Tongue (tissue), 2 donors: ENCODE measurements around the gene EFCAB8. TPM values are rescaled to one million over a fixed set of nuclear protein-coding genes. Genes with fewer than 3 reads are reported as not detected.
"Not testable (repeated sequence)": the region's sequence is repeated elsewhere in the genome, so short reads cannot be mapped to it uniquely, and the experiment has no call there.

Source experiments
- DNase-seq: peaks from one replicate; pipeline ENCODE4 v3.0.0-alpha.2; 2015
- total RNA-seq: library from RNA; depleted of rRNA; stranded (reverse); fragments of >200 nt; gene quantifications from one replicate; pipeline ENCODE4 v1.2.3, GENCODE V29; 2014

The EFCAB8 gene
- total RNA-seq, 1 donor from 2014 or later, result 2.3 TPM

- no peak for DNase-seq
Measured at GRCh38 chr20:32841174-32841573, 17.5 kb upstream of the EFCAB8 start.

DNA sequence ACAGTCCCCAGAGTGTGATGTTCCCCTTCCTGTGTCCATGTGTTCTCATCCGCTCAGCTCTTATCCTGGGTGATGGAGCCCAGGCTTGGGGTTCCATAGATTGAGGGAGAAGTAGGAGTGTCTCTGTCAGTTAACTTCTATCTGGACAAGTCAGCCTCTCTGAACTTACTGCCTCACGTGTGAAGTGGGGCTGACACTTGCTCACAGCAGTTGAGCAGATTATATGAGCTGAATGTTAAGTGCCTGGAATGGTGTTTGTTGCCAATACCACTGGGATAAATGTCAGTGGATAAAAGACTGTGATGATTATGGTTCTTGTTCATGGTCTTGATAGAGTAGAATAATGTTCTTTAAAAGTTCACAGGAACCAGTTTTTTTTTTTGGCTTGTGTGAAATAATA lies 17.1 kb upstream of the EFCAB8 start:
- no peak for DNase-seq

DNA sequence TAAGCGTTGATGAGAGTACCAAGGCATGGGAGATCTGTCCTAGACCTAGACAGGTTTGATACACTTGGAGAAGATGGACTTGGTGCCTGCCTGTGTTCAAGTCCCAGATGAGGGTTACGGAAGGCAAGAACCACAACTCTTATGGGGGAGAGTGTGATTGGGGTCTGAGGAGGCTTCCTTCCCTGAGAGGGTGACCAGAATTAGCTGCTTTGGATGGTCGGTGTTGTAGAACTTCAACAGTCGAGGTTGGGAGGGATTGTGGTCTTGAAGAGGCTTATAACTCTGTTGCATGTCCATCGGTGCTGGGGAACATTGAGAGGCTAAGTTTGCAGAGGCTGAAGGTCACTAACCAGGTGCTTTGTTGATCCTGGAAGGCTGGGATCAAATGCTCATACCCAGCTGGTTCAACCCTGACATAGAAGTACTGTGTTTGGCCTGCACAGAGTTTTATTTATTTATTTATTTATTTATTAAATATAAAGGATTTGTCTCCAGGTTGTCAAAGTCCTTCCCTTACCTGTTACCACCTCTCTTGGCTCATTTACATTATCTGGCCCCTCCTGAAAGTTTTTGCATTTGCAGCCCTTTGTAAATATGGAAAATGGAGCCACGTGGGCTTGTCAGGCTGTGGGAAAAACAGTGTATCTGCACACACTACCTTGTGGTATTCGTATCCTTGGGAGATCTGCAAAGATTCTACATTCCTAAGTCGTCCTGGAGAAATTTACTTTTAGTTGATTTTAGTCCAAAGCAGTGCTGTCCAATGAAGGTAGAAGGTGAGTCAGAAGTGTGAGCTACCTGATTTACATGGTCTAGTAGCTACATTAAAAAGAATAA lies 15.8 kb upstream of the EFCAB8 start:
- DNase-seq, result no peak

GRCh38 chr20:32845786-32846185 lies 12.9 kb upstream of the EFCAB8 start:
- DNase-seq, result no peak

GRCh38 chr20:32846852-32847251 lies 11.9 kb upstream of the EFCAB8 start:
- no peak for DNase-seq

GRCh38 chr20:32847964-32848363 lies 10.8 kb upstream of the EFCAB8 start:
- DNase-seq, result no peak

GRCh38 chr20:32848846-32849245 lies 9.9 kb upstream of the EFCAB8 start:
- no peak for DNase-seq

DNA sequence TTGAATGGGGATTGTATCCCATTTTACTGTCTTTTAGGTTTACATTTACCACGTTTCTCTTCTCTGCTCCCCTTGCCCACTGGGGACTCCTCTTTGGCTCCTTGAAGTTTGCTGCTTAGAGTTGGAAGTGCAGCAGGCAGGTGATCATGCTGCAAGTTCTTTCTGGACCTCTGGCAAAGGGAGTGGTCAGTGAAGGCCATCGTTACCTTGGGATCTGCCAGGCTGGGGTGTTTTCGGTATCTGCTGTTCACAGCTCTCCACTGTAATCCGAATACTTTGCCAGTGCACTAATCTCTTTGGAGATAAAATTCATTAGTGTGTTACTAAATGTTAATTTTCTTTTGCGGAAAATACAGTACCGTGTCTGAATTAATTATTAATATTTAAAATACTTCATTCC lies 9.1 kb upstream of the EFCAB8 start:
- no peak for DNase-seq

GRCh38 chr20:32855387-32855786 lies 3.3 kb upstream of the EFCAB8 start:
- DNase-seq, result no peak

GRCh38 chr20:32858189-32858588 lies 534 bp upstream of the EFCAB8 start:
- DNase-seq, result no peak

GRCh38 chr20:32861446-32861845 lies 2.7 kb downstream of the EFCAB8 start:
- DNase-seq, result no peak

GRCh38 chr20:32869562-32869961 lies 10.8 kb downstream of the EFCAB8 start:
- no peak for DNase-seq

DNA sequence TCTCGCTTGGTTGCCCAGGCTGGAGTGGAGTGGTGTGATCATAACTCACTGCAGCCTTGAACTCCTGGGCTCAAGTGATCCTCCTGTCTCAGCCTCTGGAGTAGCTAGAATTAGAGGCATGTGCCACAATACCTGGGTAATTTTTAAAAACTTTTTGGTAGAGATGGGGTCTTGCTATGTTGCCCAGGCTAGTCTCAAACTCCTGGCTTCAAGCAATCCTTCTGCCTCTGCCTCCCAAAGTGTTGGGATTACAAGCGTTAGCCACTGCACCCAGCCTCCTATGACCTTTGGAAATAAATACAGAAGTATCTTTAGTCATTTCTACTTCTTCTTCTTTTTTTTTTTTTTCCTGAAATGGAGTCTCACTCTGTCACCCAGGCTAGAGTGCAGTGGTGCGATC lies 11.8 kb downstream of the EFCAB8 start:
- DNase-seq, result not testable (repeated sequence)

DNA sequence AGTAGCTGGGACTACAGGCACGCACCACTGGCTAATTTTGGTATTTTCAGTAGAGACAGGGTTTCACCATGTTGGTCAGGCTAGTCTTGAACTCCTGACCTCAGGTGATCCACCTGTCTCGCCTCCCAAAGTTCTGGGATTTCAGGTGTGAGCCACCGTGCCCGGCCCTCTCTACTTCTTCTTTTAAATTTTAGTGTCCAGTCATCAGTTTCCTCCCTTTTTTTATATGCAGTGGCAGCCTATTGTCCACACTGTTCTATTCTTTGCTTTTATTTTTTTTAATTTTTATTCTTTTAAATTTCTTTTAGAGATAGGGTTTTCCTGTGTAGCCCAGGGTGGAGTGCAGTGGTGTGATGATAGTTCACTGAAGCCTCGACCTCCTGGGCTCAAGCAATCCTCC lies 12.3 kb downstream of the EFCAB8 start:
- no peak for DNase-seq

- DNase-seq, result no peak
Measured at GRCh38 chr20:32871627-32872160, 13.0 kb downstream of the EFCAB8 start.

GRCh38 chr20:32872266-32872665 lies 13.5 kb downstream of the EFCAB8 start:
- no peak for DNase-seq

DNA sequence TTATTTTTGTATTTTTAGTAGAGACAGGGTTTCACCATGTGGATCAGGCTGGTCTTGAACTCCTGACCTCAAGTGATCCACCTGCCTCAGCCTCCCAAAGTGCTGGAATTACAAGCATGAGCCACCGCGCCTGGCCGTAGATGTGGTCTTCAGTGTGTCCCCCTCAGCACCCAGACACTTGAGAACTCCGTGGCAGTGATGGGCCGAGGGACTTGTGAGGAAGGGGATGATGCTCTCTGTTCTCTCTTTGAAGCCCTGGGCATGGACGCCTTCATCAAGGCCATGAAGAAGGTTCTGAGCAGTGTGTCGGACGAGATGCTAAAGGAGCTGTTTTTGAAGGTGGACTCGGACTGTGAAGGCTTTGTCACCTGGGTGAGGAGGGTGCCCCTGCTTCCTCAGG lies 16.9 kb downstream of the EFCAB8 start:
- no peak for DNase-seq

GRCh38 chr20:32877507-32877906 lies 18.8 kb downstream of the EFCAB8 start:
- peak; percentile 89 for DNase-seq

DNA sequence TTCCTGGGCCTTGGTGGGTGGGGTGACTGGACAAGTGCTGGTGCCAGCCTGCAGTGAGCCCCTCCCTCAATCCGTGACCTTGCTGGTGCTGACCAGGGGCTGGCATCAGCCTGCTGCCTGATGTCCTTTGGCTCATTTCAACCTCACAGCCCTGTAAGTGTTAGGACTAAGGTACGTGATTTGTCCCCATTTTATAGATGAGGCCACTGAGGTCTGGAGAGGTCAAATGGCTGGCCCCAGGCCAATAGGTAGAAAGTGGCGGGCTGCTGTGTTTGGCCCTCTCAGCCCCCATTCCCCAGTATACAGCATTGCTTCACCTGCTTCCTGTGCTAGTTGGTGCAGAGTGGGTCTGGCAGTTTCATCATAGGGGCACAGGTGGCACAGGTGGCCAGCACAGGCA lies 20.1 kb downstream of the EFCAB8 start:
- no peak for DNase-seq

GRCh38 chr20:32879538-32879937 lies 20.8 kb downstream of the EFCAB8 start:
- DNase-seq, result no peak

DNA sequence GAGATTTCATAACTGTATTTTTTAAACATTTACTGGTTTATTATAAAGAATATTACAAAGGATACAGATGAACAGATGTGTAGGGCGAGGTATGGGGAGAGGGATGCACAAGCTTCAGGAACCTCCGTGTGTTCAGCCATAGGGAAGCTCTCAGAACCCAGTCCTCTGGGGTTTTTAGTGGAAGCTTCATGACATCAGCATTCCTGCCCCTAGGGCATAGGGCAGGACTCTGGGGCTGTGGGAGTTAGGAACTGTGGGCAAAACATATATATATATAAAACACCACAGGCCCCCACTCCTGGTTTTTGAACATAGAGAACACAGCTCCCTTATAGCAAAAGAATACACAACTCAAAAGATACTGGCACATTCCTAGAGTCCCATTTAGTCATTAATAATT lies 21.9 kb downstream of the EFCAB8 start:
- no peak for DNase-seq

DNA sequence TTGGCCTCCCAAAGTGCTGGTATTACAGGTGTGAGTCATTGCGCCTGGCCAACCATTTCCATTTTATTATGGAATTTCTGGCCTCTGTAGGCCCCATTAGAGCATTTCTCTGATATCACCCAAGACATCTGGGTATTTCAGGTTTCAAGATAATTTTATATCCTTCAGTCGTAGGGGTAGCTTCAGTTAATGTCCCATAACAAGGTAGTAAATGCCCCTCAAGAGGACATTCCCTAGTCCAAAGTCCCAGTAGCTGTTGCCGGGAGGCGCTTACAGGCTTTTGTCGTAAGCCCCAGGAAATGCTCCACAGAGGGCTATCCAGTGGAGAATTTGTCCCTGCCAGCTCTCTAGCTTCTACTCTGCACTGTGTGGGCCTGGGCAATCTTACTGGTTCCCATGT lies 24.4 kb downstream of the EFCAB8 start:
- DNase-seq, result no peak

GRCh38 chr20:32885185-32885584 lies 26.5 kb downstream of the EFCAB8 start:
- DNase-seq, result no peak

DNA sequence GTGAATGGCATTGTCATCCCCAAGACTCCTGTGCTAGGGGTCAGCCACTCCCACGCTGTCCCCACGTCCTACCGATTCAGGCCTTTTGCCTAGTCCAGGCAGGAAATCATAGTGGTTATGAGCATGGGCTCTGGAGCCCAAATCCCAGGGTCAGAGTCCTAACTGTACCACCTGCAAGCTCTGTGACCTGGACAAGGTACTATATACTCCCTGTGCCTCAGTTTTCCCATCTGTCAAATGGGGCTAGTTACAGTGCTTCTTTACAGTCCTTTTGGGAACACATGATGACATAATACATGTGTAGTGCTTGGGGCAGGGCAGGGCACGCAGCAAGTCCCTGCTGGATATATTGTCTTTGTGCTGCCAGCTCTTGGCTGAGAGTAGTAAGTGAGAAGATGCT lies 27.2 kb downstream of the EFCAB8 start:
- no peak for DNase-seq
